ENCODE data around the gene PLEKHG4.

Gene PLEKHG4

DNA sequence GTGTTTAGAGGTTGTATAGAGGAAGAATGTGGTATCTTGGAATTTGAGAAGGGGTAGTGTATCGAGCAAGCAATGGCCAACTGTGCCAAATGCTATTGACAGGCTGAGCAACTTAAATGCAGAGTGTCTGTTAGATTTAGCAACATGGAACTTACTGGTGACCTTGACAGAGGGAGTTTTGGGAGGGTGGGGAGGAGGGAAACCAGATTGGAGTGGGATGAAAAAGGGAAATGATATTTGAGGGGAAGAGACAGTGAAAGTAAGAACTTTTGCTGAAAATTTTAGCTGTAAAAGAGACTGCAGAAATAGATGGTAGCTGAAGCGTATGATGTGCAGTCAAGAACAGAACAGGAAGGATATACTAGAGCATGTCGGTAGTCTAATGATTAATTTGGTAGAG lies 48.4 kb downstream of the PLEKHG4 start:
- no peak overlapping the region for H3K27ac ChIP-seq (ENCODE audit: low read length, poor library complexity, severe bottlenecking)
- no peak overlapping the region for H3K14ac ChIP-seq (ENCODE audit: low read length in 2 of 2)
- H2AK5ac ChIP-seq (ENCODE audit: low read length, severe bottlenecking) = no peak overlapping the region
- H3K18ac ChIP-seq (ENCODE audit: low read depth in 1 of 2, low read length in 2 of 2) = no peak overlapping the region
- no peak overlapping the region for H3K4me2 ChIP-seq (ENCODE audit: low read length, poor library complexity, severe bottlenecking)
- no peak overlapping the region for H4K8ac ChIP-seq (ENCODE audit: low read length)
- H3K9me3 ChIP-seq (ENCODE audit: control insufficient read depth, low read length) = no peaks in the 10 kb centered on the region
- no peak overlapping the region for H3K23ac ChIP-seq (ENCODE audit: low read length in 2 of 2)
- H4K91ac ChIP-seq (ENCODE audit: low read length) = no peak overlapping the region
- no peak overlapping the region for H2AFZ ChIP-seq (ENCODE audit: low read depth, low read length)
- H3K4ac ChIP-seq (ENCODE audit: low read depth in 1 of 2, low read length in 2 of 2) = no peak overlapping the region
- H2BK5ac ChIP-seq (ENCODE audit: low read depth, low read length, poor library complexity, severe bottlenecking) = no peak overlapping the region
- H3K27me3 ChIP-seq (ENCODE audit: control insufficient read depth in 1 of 2, insufficient read depth in 1 of 2, low read length in 2 of 2) = peaks cover 17 to 31% of the 10 kb centered on the region in 2 experiments
- H3K4me1 ChIP-seq (ENCODE audit: control insufficient read depth, insufficient read depth, low read depth, low read length) = peaks cover 11% of the 10 kb centered on the region
- H3K4me3 ChIP-seq (ENCODE audit: insufficient read depth in 1 of 2, low read depth in 1 of 2, low read length in 2 of 2) = no peak overlapping the region
- no peak overlapping the region for H2BK120ac ChIP-seq (ENCODE audit: low read depth, low read length)
- no peak for DNase-seq
- H2BK12ac ChIP-seq (ENCODE audit: low read length in 2 of 2) = peak overlapping the region in 1 of 2 experiments; percentile 21
- H3K9ac ChIP-seq (ENCODE audit: low read length) = no peak overlapping the region
- 90% methylated on average over 2 of the region's 3 CpGs for WGBS
- no peaks in the 10 kb centered on the region for H3K79me1 ChIP-seq (replicated peaks; ENCODE audit: low read length, poor library complexity, severe bottlenecking)
- no peak overlapping the region for H2BK15ac ChIP-seq (ENCODE audit: low read depth, poor library complexity, severe bottlenecking)
- H3K36me3 ChIP-seq (ENCODE audit: control insufficient read depth in 1 of 2, insufficient read depth in 2 of 2, low read depth in 1 of 2, low read length in 2 of 2) = no peaks in the 10 kb centered on the region

DNA sequence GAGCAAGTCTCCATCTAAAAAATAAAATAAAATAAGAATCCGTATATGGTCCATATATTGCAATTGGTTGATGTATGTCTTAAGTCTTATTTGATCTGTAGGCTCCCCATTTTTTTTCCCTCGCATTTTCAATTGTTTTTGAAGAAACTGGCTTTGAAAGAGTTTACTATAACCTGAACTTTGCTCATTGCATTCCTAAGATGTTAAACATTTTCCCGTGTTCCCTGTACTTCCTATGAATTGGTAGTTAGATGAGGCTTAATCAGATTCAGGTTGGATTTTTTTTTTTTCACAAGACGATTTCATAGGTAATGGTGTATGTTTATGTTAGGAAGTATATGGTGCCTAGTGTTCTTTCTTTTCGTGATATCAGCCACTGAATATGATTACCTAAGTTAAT lies 50.6 kb downstream of the PLEKHG4 start:
- no peak overlapping the region for H2AK5ac ChIP-seq (ENCODE audit: low read length, severe bottlenecking)
- no peak overlapping the region for H2BK5ac ChIP-seq (ENCODE audit: low read depth, low read length, poor library complexity, severe bottlenecking)
- no peak overlapping the region for H3K14ac ChIP-seq (ENCODE audit: low read length in 2 of 2)
- peaks cover 0 to 14% of the 10 kb centered on the region in 2 experiments for H3K27me3 ChIP-seq (ENCODE audit: control insufficient read depth in 1 of 2, insufficient read depth in 1 of 2, low read length in 2 of 2)
- peaks cover 11% of the 10 kb centered on the region for H3K4me1 ChIP-seq (ENCODE audit: control insufficient read depth, insufficient read depth, low read depth, low read length)
- H2BK120ac ChIP-seq (ENCODE audit: low read depth, low read length) = no peak overlapping the region
- WGBS = 69% methylated on average over 2 of the region's 5 CpGs
- no peak overlapping the region for H3K4ac ChIP-seq (ENCODE audit: low read depth in 1 of 2, low read length in 2 of 2)
- H3K9me3 ChIP-seq (ENCODE audit: control insufficient read depth, low read length) = no peaks in the 10 kb centered on the region
- H2BK15ac ChIP-seq (ENCODE audit: low read depth, poor library complexity, severe bottlenecking) = no peak overlapping the region
- no peak overlapping the region for H3K4me2 ChIP-seq (ENCODE audit: low read length, poor library complexity, severe bottlenecking)
- no peak overlapping the region for H3K18ac ChIP-seq (ENCODE audit: low read depth in 1 of 2, low read length in 2 of 2)
- no peak overlapping the region for H2AFZ ChIP-seq (ENCODE audit: low read depth, low read length)
- no peak overlapping the region for H4K91ac ChIP-seq (ENCODE audit: low read length)
- H3K27ac ChIP-seq (ENCODE audit: low read length, poor library complexity, severe bottlenecking) = no peak overlapping the region
- H3K4me3 ChIP-seq (ENCODE audit: insufficient read depth in 1 of 2, low read depth in 1 of 2, low read length in 2 of 2) = no peak overlapping the region
- H3K79me1 ChIP-seq (replicated peaks; ENCODE audit: low read length, poor library complexity, severe bottlenecking) = no peaks in the 10 kb centered on the region
- no peak overlapping the region for H4K8ac ChIP-seq (ENCODE audit: low read length)
- no peak for DNase-seq
- H3K9ac ChIP-seq (ENCODE audit: low read length) = no peak overlapping the region
- H3K36me3 ChIP-seq (ENCODE audit: control insufficient read depth in 1 of 2, insufficient read depth in 2 of 2, low read depth in 1 of 2, low read length in 2 of 2) = no peaks in the 10 kb centered on the region
- H3K23ac ChIP-seq (ENCODE audit: low read length in 2 of 2) = no peak overlapping the region
- H2BK12ac ChIP-seq (ENCODE audit: low read length in 2 of 2) = no peak overlapping the region

DNA sequence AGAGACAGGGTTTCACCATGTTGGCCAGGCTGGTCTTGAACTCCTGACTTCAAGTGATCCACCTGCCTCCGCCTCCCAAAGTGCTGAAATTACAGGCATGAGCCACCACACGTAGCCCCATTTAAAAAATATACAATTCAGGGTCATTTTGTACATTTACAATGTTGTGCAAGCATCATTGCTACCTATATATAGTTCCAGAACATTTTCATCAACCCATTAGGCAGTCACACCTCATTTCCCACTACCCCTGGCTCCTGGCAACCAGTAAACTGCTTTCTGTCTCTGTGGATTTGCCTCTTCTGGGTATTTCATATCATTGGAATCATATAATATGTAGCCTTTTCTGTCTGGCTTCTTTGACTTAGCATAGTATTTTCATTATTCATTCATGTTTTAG lies 54.0 kb downstream of the PLEKHG4 start:
- Histone ChIP-seq H3K14ac (ENCODE audit: low read length in 2 of 2) (no peak overlapping the region), H3K9me3 (ENCODE audit: control insufficient read depth, low read length) (no peaks in the 10 kb centered on the region), H3K4me1 (ENCODE audit: control insufficient read depth, insufficient read depth, low read depth, low read length) (peaks cover 1% of the 10 kb centered on the region), H4K8ac (ENCODE audit: low read length) (no peak overlapping the region), H2AK5ac (ENCODE audit: low read length, severe bottlenecking) (no peak overlapping the region), H3K27ac (ENCODE audit: low read length, poor library complexity, severe bottlenecking) (no peak overlapping the region), H3K79me1 (replicated peaks; ENCODE audit: low read length, poor library complexity, severe bottlenecking) (no peaks in the 10 kb centered on the region), H2BK120ac (ENCODE audit: low read depth, low read length) (no peak overlapping the region), H2AFZ (ENCODE audit: low read depth, low read length) (no peak overlapping the region), H2BK15ac (ENCODE audit: low read depth, poor library complexity, severe bottlenecking) (no peak overlapping the region), H3K9ac (ENCODE audit: low read length) (no peak overlapping the region), H4K91ac (ENCODE audit: low read length) (no peak overlapping the region), H3K36me3 (ENCODE audit: control insufficient read depth in 1 of 2, insufficient read depth in 2 of 2, low read depth in 1 of 2, low read length in 2 of 2) (no peaks in the 10 kb centered on the region), H3K4me3 (ENCODE audit: insufficient read depth in 1 of 2, low read depth in 1 of 2, low read length in 2 of 2) (no peak overlapping the region), H3K23ac (ENCODE audit: low read length in 2 of 2) (no peak overlapping the region), H3K4me2 (ENCODE audit: low read length, poor library complexity, severe bottlenecking) (no peak overlapping the region), H2BK12ac (ENCODE audit: low read length in 2 of 2) (no peak overlapping the region), H3K4ac (ENCODE audit: low read depth in 1 of 2, low read length in 2 of 2) (no peak overlapping the region), H3K18ac (ENCODE audit: low read depth in 1 of 2, low read length in 2 of 2) (no peak overlapping the region), H2BK5ac (ENCODE audit: low read depth, low read length, poor library complexity, severe bottlenecking) (no peak overlapping the region), H3K27me3 (ENCODE audit: control insufficient read depth in 1 of 2, insufficient read depth in 1 of 2, low read length in 2 of 2) (no peaks in the 10 kb centered on the region)
- WGBS = 57% methylated on average over 2 of the region's 2 CpGs
- no peak for DNase-seq

DNA sequence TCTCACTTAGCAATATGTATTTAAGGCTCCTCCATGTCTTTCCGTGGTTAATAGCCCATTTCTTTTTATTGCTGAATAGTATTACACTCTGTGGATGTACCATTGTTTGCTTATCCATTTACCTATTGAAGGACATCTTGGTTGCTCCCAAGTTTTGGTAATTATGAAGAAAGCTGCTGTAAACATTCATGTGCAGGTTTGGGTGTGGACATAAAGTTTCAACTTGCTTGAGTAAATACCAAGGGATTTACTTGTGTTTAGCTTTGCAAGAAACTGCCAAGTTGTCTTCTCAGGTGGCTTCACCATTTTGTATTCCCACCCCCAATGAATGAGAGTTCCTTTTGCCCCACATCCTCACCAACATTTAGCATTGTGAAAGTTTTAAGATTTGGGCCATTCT lies 56.8 kb downstream of the PLEKHG4 start:
- Histone ChIP-seq H3K18ac (ENCODE audit: low read depth in 1 of 2, low read length in 2 of 2) (no peak overlapping the region), H3K27ac (ENCODE audit: low read length, poor library complexity, severe bottlenecking) (no peak overlapping the region), H3K23ac (ENCODE audit: low read length in 2 of 2) (no peak overlapping the region), H3K4me3 (ENCODE audit: insufficient read depth in 1 of 2, low read depth in 1 of 2, low read length in 2 of 2) (no peak overlapping the region), H2BK5ac (ENCODE audit: low read depth, low read length, poor library complexity, severe bottlenecking) (no peak overlapping the region), H3K36me3 (ENCODE audit: control insufficient read depth in 1 of 2, insufficient read depth in 2 of 2, low read depth in 1 of 2, low read length in 2 of 2) (no peaks in the 10 kb centered on the region), H2AFZ (ENCODE audit: low read depth, low read length) (no peak overlapping the region), H2BK120ac (ENCODE audit: low read depth, low read length) (no peak overlapping the region), H3K4me1 (ENCODE audit: control insufficient read depth, insufficient read depth, low read depth, low read length) (no peaks in the 10 kb centered on the region), H3K9ac (ENCODE audit: low read length) (no peak overlapping the region), H2BK15ac (ENCODE audit: low read depth, poor library complexity, severe bottlenecking) (no peak overlapping the region), H2AK5ac (ENCODE audit: low read length, severe bottlenecking) (no peak overlapping the region), H4K91ac (ENCODE audit: low read length) (no peak overlapping the region), H3K14ac (ENCODE audit: low read length in 2 of 2) (no peak overlapping the region), H3K9me3 (ENCODE audit: control insufficient read depth, low read length) (no peaks in the 10 kb centered on the region), H4K8ac (ENCODE audit: low read length) (no peak overlapping the region), H3K27me3 (ENCODE audit: control insufficient read depth in 1 of 2, insufficient read depth in 1 of 2, low read length in 2 of 2) (no peaks in the 10 kb centered on the region), H3K4ac (ENCODE audit: low read depth in 1 of 2, low read length in 2 of 2) (no peak overlapping the region), H3K4me2 (ENCODE audit: low read length, poor library complexity, severe bottlenecking) (no peak overlapping the region), H2BK12ac (ENCODE audit: low read length in 2 of 2) (no peak overlapping the region), H3K79me1 (replicated peaks; ENCODE audit: low read length, poor library complexity, severe bottlenecking) (no peaks in the 10 kb centered on the region)
- no peak for DNase-seq
- no CpG with 5 or more reads among the region's 1 CpG for WGBS

All from mesenchymal stem cell (in vitro differentiated cells and primary cell).